H1 (cell line): ENCODE data around the gene SEC63. TPM values are rescaled to one million over a fixed set of nuclear protein-coding genes. Genes with fewer than 3 reads are reported as not detected.

ENCODE experiments used
- CEBPB ChIP-seq: IDR thresholded peaks from 2 replicates; pipeline ENCODE4 v1.6.1; 2012; ENCODE audit warnings: low read depth, low read length
- CHD1 ChIP-seq: IDR thresholded peaks from 2 replicates; pipeline ENCODE4 v1.6.1; 2012; ENCODE audit warnings: low read depth, low read length, improper control_type of control experiment
- CHD7 ChIP-seq: fragments of 300-600 bp; sonication (generic); IDR thresholded peaks from 2 replicates; pipeline ENCODE4 v1.7.1; 2012; ENCODE audit warnings: low read length, moderate library complexity, mild to moderate bottlenecking, inconsistent platforms; ENCODE audit not compliant: insufficient replicate concordance
- EGR1 ChIP-seq: IDR thresholded peaks from 2 replicates; pipeline ENCODE4 v1.6.1; 2011; ENCODE audit warnings: low read depth, low read length, borderline replicate concordance
- JUN ChIP-seq: IDR thresholded peaks from 2 replicates; pipeline ENCODE4 v1.6.1; 2011; ENCODE audit warnings: low read depth, mild to moderate bottlenecking, improper control_type of control experiment, low read length
- MAFK ChIP-seq: IDR thresholded peaks from 2 replicates; pipeline ENCODE4 v1.6.1; 2012; ENCODE audit warnings: low read depth, mild to moderate bottlenecking, improper control_type of control experiment, low read length
- NRF1 ChIP-seq: IDR thresholded peaks from 2 replicates; pipeline ENCODE4 v1.6.1; 2011; ENCODE audit warnings: mild to moderate bottlenecking, low read depth, low read length, improper control_type of control experiment
- SP4 ChIP-seq: IDR thresholded peaks from 2 replicates; pipeline ENCODE4 v1.6.1; 2012; ENCODE audit warnings: low read length, inconsistent platforms
- polyA plus RNA-seq, 7 experiments: library from polyadenylated mRNA; depleted of rRNA in 3 of 7; stranded (reverse) in 5 of 7; unstranded in 2 of 7; fragments of >200 nt in 5 of 7; fragments of 200-250 nt in 2 of 7; gene quantifications; 1 replicate in 5 of 7; 2 replicates in 1 of 7; 4 replicates in 1 of 7; pipeline versions ENCODE4 v1.2.1 to v1.2.3, GENCODE V29; 2011 to 2013; ENCODE audit warnings: missing spikeins in 2 of 7, mixed read lengths in 2 of 7
- total RNA-seq: library from RNA; stranded (reverse); fragmentation: NEBNext Ultra II Directional; extraction: Animal tissue kit (Norgen Biotek cat#: 25700); gene quantifications from 2 replicates; pipeline ENCODE4 v1.2.1, GENCODE V29; 2021
- TF ChIP-seq, protein P1 (sequence below): IDR thresholded peaks from 2 replicates; pipeline ENCODE4 v1.6.1; 2012; ENCODE audit warnings: inconsistent platforms
- TF ChIP-seq, protein P2 (sequence below): IDR thresholded peaks from 2 replicates; pipeline ENCODE4 v1.6.1; 2011; ENCODE audit warnings: low read length, improper control_type of control experiment

Gene SEC63
- total and polyA plus RNA-seq, 2 of the 8 experiments (the other 6 are each of a cell fraction or from before 2014, with no cell fraction given): 17.3 to 121 TPM

GRCh38 chr6:107991772-107992550 lies 34.0 kb upstream of the SEC63 start (continued):
- no peak for TF ChIP-seq CHD7
- no peak for TF ChIP-seq MAFK
- TF ChIP-seq, protein P1, sequence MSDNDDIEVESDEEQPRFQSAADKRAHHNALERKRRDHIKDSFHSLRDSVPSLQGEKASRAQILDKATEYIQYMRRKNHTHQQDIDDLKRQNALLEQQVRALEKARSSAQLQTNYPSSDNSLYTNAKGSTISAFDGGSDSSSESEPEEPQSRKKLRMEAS: no peak
- TF ChIP-seq CHD1: no peak
- TF ChIP-seq EGR1: no peak
- TF ChIP-seq CEBPB: no peak
- TF ChIP-seq NRF1: no peak
- TF ChIP-seq, protein P2, sequence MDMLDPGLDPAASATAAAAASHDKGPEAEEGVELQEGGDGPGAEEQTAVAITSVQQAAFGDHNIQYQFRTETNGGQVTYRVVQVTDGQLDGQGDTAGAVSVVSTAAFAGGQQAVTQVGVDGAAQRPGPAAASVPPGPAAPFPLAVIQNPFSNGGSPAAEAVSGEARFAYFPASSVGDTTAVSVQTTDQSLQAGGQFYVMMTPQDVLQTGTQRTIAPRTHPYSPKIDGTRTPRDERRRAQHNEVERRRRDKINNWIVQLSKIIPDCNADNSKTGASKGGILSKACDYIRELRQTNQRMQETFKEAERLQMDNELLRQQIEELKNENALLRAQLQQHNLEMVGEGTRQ: no peak
- no peak for TF ChIP-seq SP4
- no peak for TF ChIP-seq JUN
